DOHH2 (cell line): Measurements from ENCODE around the gene NAT14.

Source experiments
- H3F3A ChIP-seq: fragments of 200-600 bp; sonication (generic), shearing (Covaris generic); 2 replicates; pipeline ENCODE4 v1.6.0; 2016; ENCODE audit warnings: antibody characterized with exemption, mild to moderate bottlenecking; ENCODE audit not compliant: control insufficient read depth, insufficient read depth
- H3K27ac ChIP-seq: fragments of 200-600 bp; sonication (generic); 2 replicates; pipeline ENCODE4 v1.5.1; 2014; ENCODE audit warnings: low read depth, mild to moderate bottlenecking, low read length, moderate library complexity
- H3K27me3 ChIP-seq: fragments of 200-600 bp; sonication (generic); 2 replicates; pipeline ENCODE4 v1.6.1; 2014; ENCODE audit warnings: mild to moderate bottlenecking, low read length, mixed read lengths; ENCODE audit not compliant: control insufficient read depth
- H3K36me3 ChIP-seq: fragments of 200-600 bp; sonication (generic); 2 replicates; pipeline ENCODE4 v1.6.1; 2014; ENCODE audit warnings: mild to moderate bottlenecking, low read length, moderate library complexity, mixed read lengths; ENCODE audit not compliant: control insufficient read depth
- H3K4me1 ChIP-seq: fragments of 200-600 bp; sonication (generic); 2 replicates; pipeline ENCODE4 v1.6.1; 2014; ENCODE audit warnings: mild to moderate bottlenecking, low read length, mixed read lengths; ENCODE audit not compliant: control insufficient read depth
- H3K4me2 ChIP-seq: fragments of 200-600 bp; sonication (generic); 2 replicates; pipeline ENCODE4 v1.6.0; 2014; ENCODE audit warnings: mild to moderate bottlenecking, low read length, moderate library complexity
- H3K4me3 ChIP-seq: fragments of 200-600 bp; sonication (generic); 2 replicates; pipeline ENCODE4 v1.5.1; 2014; ENCODE audit warnings: mild to moderate bottlenecking, low read length, mixed read lengths
- H3K79me2 ChIP-seq: fragments of 200-600 bp; sonication (generic); 2 replicates; pipeline ENCODE4 v1.6.1; 2014; ENCODE audit warnings: mild to moderate bottlenecking, low read length, mixed read lengths; ENCODE audit not compliant: control insufficient read depth
- H3K9me2 ChIP-seq: fragments of 200-600 bp; sonication (generic); replicated peaks from 2 replicates; pipeline ENCODE4 v1.6.1; 2014; ENCODE audit warnings: mild to moderate bottlenecking, low read length, mixed read lengths; ENCODE audit not compliant: control insufficient read depth
- H3K9me3 ChIP-seq: fragments of 200-600 bp; sonication (generic); 2 replicates; pipeline ENCODE4 v1.6.1; 2014; ENCODE audit warnings: antibody characterized with exemption, low read length, mixed read lengths; ENCODE audit not compliant: control insufficient read depth, insufficient read depth
- H4K20me1 ChIP-seq: fragments of 200-600 bp; sonication (generic); 2 replicates; pipeline ENCODE4 v1.6.0; 2014; ENCODE audit warnings: low read depth, mild to moderate bottlenecking, antibody characterized with exemption, low read length, moderate library complexity; ENCODE audit not compliant: control insufficient read depth, insufficient read depth
- EZH2phosphoT487 ChIP-seq: fragments of 200-600 bp; sonication (generic); IDR thresholded peaks from 2 replicates; pipeline ENCODE4 v1.6.1; 2017; ENCODE audit warnings: borderline replicate concordance, mild to moderate bottlenecking, antibody characterized with exemption, low read length, moderate library complexity, mixed read lengths
- TF ChIP-seq, protein P1 (sequence below): fragments of 200-600 bp; sonication (generic); IDR thresholded peaks from one replicate; pipeline ENCODE4 v1.5.1; 2014; ENCODE audit warnings: antibody characterized with exemption, mild to moderate bottlenecking, low read depth, low read length; ENCODE audit not compliant: poor library complexity, severe bottlenecking

The NAT14 gene

DNA sequence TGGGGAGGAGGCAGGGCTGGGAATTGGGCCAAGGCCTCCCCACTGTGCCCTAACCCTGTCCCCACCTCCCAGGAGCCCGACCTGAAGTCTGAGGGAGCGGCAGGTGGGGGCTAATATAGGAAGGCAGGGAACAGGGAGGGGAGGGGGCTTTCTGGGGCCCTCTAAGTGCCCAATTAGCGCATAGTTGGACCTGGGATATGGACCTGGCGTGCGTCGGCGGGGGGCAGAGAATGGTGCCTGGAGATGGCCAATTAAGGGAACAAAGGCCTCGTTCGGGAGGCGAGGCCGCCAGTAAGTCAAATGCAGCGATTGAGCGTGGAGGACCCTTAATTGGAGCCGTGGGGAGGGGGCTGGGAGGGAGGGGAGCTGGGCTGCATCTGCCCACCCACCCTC is 20.3 kb upstream of the NAT14 start, which contains the start of gene C19orf85:
C19orf85 (minus strand) TSS at position 90 of the 393 bp plus-strand sequence. CDS start 197 bp downstream, outside the sequence.
- TF ChIP-seq, protein P1, sequence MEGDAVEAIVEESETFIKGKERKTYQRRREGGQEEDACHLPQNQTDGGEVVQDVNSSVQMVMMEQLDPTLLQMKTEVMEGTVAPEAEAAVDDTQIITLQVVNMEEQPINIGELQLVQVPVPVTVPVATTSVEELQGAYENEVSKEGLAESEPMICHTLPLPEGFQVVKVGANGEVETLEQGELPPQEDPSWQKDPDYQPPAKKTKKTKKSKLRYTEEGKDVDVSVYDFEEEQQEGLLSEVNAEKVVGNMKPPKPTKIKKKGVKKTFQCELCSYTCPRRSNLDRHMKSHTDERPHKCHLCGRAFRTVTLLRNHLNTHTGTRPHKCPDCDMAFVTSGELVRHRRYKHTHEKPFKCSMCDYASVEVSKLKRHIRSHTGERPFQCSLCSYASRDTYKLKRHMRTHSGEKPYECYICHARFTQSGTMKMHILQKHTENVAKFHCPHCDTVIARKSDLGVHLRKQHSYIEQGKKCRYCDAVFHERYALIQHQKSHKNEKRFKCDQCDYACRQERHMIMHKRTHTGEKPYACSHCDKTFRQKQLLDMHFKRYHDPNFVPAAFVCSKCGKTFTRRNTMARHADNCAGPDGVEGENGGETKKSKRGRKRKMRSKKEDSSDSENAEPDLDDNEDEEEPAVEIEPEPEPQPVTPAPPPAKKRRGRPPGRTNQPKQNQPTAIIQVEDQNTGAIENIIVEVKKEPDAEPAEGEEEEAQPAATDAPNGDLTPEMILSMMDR, result no peak
- no peak for TF ChIP-seq EZH2phosphoT487
- Histone ChIP-seq H4K20me1 (0 out of 2 replicates have a peak, but pooled peaks cover 3% of the 10 kb centered on the region), H3F3A (peaks cover 11% of the 10 kb centered on the region), H3K9me2 (no peaks in the 10 kb centered on the region), H3K4me3 (no peak within 1 kb of the TSS), H3K27ac (no peak within 1 kb of the TSS), H3K36me3 (no peaks in the 10 kb centered on the region), H3K4me1 (peaks cover 20% of the 10 kb centered on the region), H3K9me3 (no peaks in the 10 kb centered on the region), H3K4me2 (no peak within 1 kb of the TSS), H3K79me2 (peaks cover 12% of the 10 kb centered on the region), H3K27me3 (no peaks in the 10 kb centered on the region)

DNA sequence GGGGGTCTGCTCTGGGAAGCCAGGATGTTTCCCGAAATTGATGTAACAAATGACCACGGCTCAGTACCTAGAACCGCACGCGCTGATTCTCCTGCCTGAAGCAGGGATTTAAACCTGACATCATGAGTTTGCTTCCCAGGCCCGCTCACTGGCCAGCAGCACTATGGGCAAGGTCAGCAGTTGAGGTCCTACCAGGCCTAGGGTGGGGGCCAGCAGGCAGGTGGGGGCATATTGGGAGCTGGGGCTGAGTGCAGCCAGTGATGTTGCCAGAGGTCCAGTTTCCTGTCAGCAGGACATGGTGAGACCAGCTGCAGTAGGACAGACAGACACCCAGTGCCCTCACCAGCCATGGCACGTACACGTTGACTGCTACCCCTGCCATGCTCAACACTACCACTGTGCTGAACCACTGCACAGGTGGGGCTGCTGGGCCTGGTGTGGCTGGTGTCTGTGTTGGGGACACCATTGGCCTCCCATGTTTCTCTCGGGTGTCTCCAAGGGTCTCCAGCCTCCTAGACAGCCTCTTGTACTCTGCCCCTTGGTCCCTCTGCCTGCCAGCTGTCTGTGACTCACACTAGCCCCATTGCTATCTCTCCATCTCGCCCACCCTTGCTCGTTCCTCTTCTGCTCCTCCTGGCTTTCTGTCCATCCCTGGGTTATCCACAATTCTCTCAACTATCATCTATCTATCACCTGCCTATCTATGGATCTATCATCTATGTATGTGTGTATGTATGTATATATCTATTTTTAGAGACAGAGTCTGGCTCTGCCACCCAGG is 19.3 kb upstream of the NAT14 start:
- peaks cover 6% of the 10 kb centered on the region for H3K79me2 ChIP-seq
- TF ChIP-seq, protein P1, result no peak
- no peak for TF ChIP-seq EZH2phosphoT487
- H3K27ac ChIP-seq, result no peak overlapping the region
- H3K9me2 ChIP-seq, result no peaks in the 10 kb centered on the region
- H3K4me2 ChIP-seq, result no peak overlapping the region
- peaks cover 2% of the 10 kb centered on the region for H3F3A ChIP-seq
- H3K36me3 ChIP-seq, result no peaks in the 10 kb centered on the region
- no peaks in the 10 kb centered on the region for H3K9me3 ChIP-seq
- no peak overlapping the region for H3K4me3 ChIP-seq
- H4K20me1 ChIP-seq, result 0 out of 2 replicates have a peak, but pooled peaks cover 2% of the 10 kb centered on the region
- peaks cover 18% of the 10 kb centered on the region for H3K4me1 ChIP-seq
- no peaks in the 10 kb centered on the region for H3K27me3 ChIP-seq

DNA sequence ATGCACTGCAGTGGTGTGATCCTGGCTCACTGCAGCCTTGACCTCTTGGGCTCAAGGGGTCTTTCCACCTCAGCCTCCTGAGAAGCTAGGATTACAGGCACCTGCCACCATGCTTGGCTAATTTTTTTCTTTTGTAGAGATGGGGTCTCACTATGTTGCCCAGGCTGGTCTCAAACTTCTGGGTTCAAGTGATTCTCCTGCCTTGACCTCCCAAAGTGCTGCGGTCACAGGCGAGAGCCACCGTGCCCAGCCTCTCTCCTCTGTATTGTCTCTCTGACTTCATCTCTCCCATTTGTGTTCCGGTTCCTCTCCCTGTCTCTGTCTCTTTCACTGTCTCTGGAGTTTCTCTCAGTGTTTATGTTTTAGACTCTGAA is 18.8 kb upstream of the NAT14 start:
- H3K4me1 ChIP-seq, result peaks cover 12% of the 10 kb centered on the region
- H3K27me3 ChIP-seq, result no peaks in the 10 kb centered on the region
- no peaks in the 10 kb centered on the region for H3K9me2 ChIP-seq
- no peaks in the 10 kb centered on the region for H3K36me3 ChIP-seq
- no peak overlapping the region for H3K4me2 ChIP-seq
- TF ChIP-seq EZH2phosphoT487, result no peak
- TF ChIP-seq, protein P1, result no peak
- H3K9me3 ChIP-seq, result no peaks in the 10 kb centered on the region
- no peaks in the 10 kb centered on the region for H3F3A ChIP-seq
- no peak overlapping the region for H3K4me3 ChIP-seq
- H3K27ac ChIP-seq, result no peak overlapping the region
- peaks cover 1% of the 10 kb centered on the region for H3K79me2 ChIP-seq
- no peaks in the 10 kb centered on the region for H4K20me1 ChIP-seq
